ENCODE results near the gene PMAIP1.

Gene PMAIP1

GRCh38 chr18:59912007-59912550, 12.3 kb downstream of the PMAIP1 start:
- H3K36me3 ChIP-seq (ENCODE audit: control insufficient read depth in 2 of 2, insufficient read depth in 2 of 2, low read length in 2 of 2) = no peaks in the 10 kb centered on the region
- H3K27ac ChIP-seq (ENCODE audit: low read depth in 2 of 2, low read length in 2 of 2) = no peak overlapping the region
- H3K4me3 ChIP-seq (ENCODE audit: low read length in 2 of 2) = no peak overlapping the region
- no peaks in the 10 kb centered on the region for H3K27me3 ChIP-seq (ENCODE audit: control insufficient read depth in 2 of 2, insufficient read depth in 2 of 2, low read length in 2 of 2)
- no peaks in the 10 kb centered on the region for H3K4me1 ChIP-seq (ENCODE audit: control insufficient read depth in 2 of 2, insufficient read depth in 2 of 2, low read length in 2 of 2)
- H3K9ac ChIP-seq (ENCODE audit: low read depth in 1 of 2, low read length in 2 of 2) = no peak overlapping the region
- H3K9me3 ChIP-seq (ENCODE audit: control insufficient read depth in 2 of 2, low read length in 2 of 2) = no peaks in the 10 kb centered on the region

- Histone ChIP-seq H3K9me3 (ENCODE audit: control insufficient read depth in 2 of 2, low read length in 2 of 2) (no peaks in the 10 kb centered on the region), H3K27ac (ENCODE audit: low read depth in 2 of 2, low read length in 2 of 2) (no peak overlapping the region), H3K9ac (ENCODE audit: low read depth in 1 of 2, low read length in 2 of 2) (no peak overlapping the region), H3K36me3 (ENCODE audit: control insufficient read depth in 2 of 2, insufficient read depth in 2 of 2, low read length in 2 of 2) (no peaks in the 10 kb centered on the region), H3K27me3 (ENCODE audit: control insufficient read depth in 2 of 2, insufficient read depth in 2 of 2, low read length in 2 of 2) (no peaks in the 10 kb centered on the region), H3K4me1 (ENCODE audit: control insufficient read depth in 2 of 2, insufficient read depth in 2 of 2, low read length in 2 of 2) (peaks cover 0 to 2% of the 10 kb centered on the region in 2 donors), H3K4me3 (ENCODE audit: low read length in 2 of 2) (no peak overlapping the region)
Measured at GRCh38 chr18:59915606-59916005, 15.8 kb downstream of the PMAIP1 start.

GRCh38 chr18:59916746-59917145, 16.9 kb downstream of the PMAIP1 start:
- peaks cover 0 to 2% of the 10 kb centered on the region in 2 donors for H3K4me1 ChIP-seq (ENCODE audit: control insufficient read depth in 2 of 2, insufficient read depth in 2 of 2, low read length in 2 of 2)
- no peak overlapping the region for H3K9ac ChIP-seq (ENCODE audit: low read depth in 1 of 2, low read length in 2 of 2)
- no peak overlapping the region for H3K27ac ChIP-seq (ENCODE audit: low read depth in 2 of 2, low read length in 2 of 2)
- H3K27me3 ChIP-seq (ENCODE audit: control insufficient read depth in 2 of 2, insufficient read depth in 2 of 2, low read length in 2 of 2) = no peaks in the 10 kb centered on the region
- no peaks in the 10 kb centered on the region for H3K36me3 ChIP-seq (ENCODE audit: control insufficient read depth in 2 of 2, insufficient read depth in 2 of 2, low read length in 2 of 2)
- H3K4me3 ChIP-seq (ENCODE audit: low read length in 2 of 2) = no peak overlapping the region
- no peaks in the 10 kb centered on the region for H3K9me3 ChIP-seq (ENCODE audit: control insufficient read depth in 2 of 2, low read length in 2 of 2)

GRCh38 chr18:59917422-59917821, 17.6 kb downstream of the PMAIP1 start:
- Histone ChIP-seq H3K27me3 (ENCODE audit: control insufficient read depth in 2 of 2, insufficient read depth in 2 of 2, low read length in 2 of 2) (no peaks in the 10 kb centered on the region), H3K4me3 (ENCODE audit: low read length in 2 of 2) (no peak overlapping the region), H3K36me3 (ENCODE audit: control insufficient read depth in 2 of 2, insufficient read depth in 2 of 2, low read length in 2 of 2) (no peaks in the 10 kb centered on the region), H3K27ac (ENCODE audit: low read depth in 2 of 2, low read length in 2 of 2) (no peak overlapping the region), H3K9me3 (ENCODE audit: control insufficient read depth in 2 of 2, low read length in 2 of 2) (no peaks in the 10 kb centered on the region), H3K4me1 (ENCODE audit: control insufficient read depth in 2 of 2, insufficient read depth in 2 of 2, low read length in 2 of 2) (peaks cover 0 to 2% of the 10 kb centered on the region in 2 donors), H3K9ac (ENCODE audit: low read depth in 1 of 2, low read length in 2 of 2) (no peak overlapping the region)

- no peaks in the 10 kb centered on the region for H3K9me3 ChIP-seq (ENCODE audit: control insufficient read depth in 2 of 2, low read length in 2 of 2)
- H3K36me3 ChIP-seq (ENCODE audit: control insufficient read depth in 2 of 2, insufficient read depth in 2 of 2, low read length in 2 of 2) = no peaks in the 10 kb centered on the region
- H3K27me3 ChIP-seq (ENCODE audit: control insufficient read depth in 2 of 2, insufficient read depth in 2 of 2, low read length in 2 of 2) = no peaks in the 10 kb centered on the region
- H3K9ac ChIP-seq (ENCODE audit: low read depth in 1 of 2, low read length in 2 of 2) = no peak overlapping the region
- no peak overlapping the region for H3K27ac ChIP-seq (ENCODE audit: low read depth in 2 of 2, low read length in 2 of 2)
- H3K4me1 ChIP-seq (ENCODE audit: control insufficient read depth in 2 of 2, insufficient read depth in 2 of 2, low read length in 2 of 2) = peaks cover 0 to 2% of the 10 kb centered on the region in 2 donors
- H3K4me3 ChIP-seq (ENCODE audit: low read length in 2 of 2) = peak overlapping the region; percentile 53 to 57
Measured at GRCh38 chr18:59918320-59918755, 18.5 kb downstream of the PMAIP1 start.

- Histone ChIP-seq H3K4me3 (ENCODE audit: low read length in 2 of 2) (no peak overlapping the region), H3K9me3 (ENCODE audit: control insufficient read depth in 2 of 2, low read length in 2 of 2) (no peaks in the 10 kb centered on the region), H3K27ac (ENCODE audit: low read depth in 2 of 2, low read length in 2 of 2) (no peak overlapping the region), H3K4me1 (ENCODE audit: control insufficient read depth in 2 of 2, insufficient read depth in 2 of 2, low read length in 2 of 2) (peaks cover 0 to 2% of the 10 kb centered on the region in 2 donors), H3K9ac (ENCODE audit: low read depth in 1 of 2, low read length in 2 of 2) (no peak overlapping the region), H3K27me3 (ENCODE audit: control insufficient read depth in 2 of 2, insufficient read depth in 2 of 2, low read length in 2 of 2) (no peaks in the 10 kb centered on the region), H3K36me3 (ENCODE audit: control insufficient read depth in 2 of 2, insufficient read depth in 2 of 2, low read length in 2 of 2) (no peaks in the 10 kb centered on the region)
Measured at GRCh38 chr18:59918997-59919396, 19.2 kb downstream of the PMAIP1 start.

GRCh38 chr18:59921384-59921891, 21.6 kb downstream of the PMAIP1 start:
- H3K27me3 ChIP-seq (ENCODE audit: control insufficient read depth in 2 of 2, insufficient read depth in 2 of 2, low read length in 2 of 2) = no peaks in the 10 kb centered on the region
- no peak overlapping the region for H3K9ac ChIP-seq (ENCODE audit: low read depth in 1 of 2, low read length in 2 of 2)
- peaks cover 0 to 2% of the 10 kb centered on the region in 2 donors for H3K4me1 ChIP-seq (ENCODE audit: control insufficient read depth in 2 of 2, insufficient read depth in 2 of 2, low read length in 2 of 2)
- no peaks in the 10 kb centered on the region for H3K9me3 ChIP-seq (ENCODE audit: control insufficient read depth in 2 of 2, low read length in 2 of 2)
- no peak overlapping the region for H3K4me3 ChIP-seq (ENCODE audit: low read length in 2 of 2)
- no peak overlapping the region for H3K27ac ChIP-seq (ENCODE audit: low read depth in 2 of 2, low read length in 2 of 2)
- no peaks in the 10 kb centered on the region for H3K36me3 ChIP-seq (ENCODE audit: control insufficient read depth in 2 of 2, insufficient read depth in 2 of 2, low read length in 2 of 2)

GRCh38 chr18:59923539-59924196, 23.9 kb downstream of the PMAIP1 start:
- Histone ChIP-seq H3K9me3 (ENCODE audit: control insufficient read depth in 2 of 2, low read length in 2 of 2) (no peaks in the 10 kb centered on the region), H3K4me1 (ENCODE audit: control insufficient read depth in 2 of 2, insufficient read depth in 2 of 2, low read length in 2 of 2) (no peaks in the 10 kb centered on the region), H3K9ac (ENCODE audit: low read depth in 1 of 2, low read length in 2 of 2) (no peak overlapping the region), H3K36me3 (ENCODE audit: control insufficient read depth in 2 of 2, insufficient read depth in 2 of 2, low read length in 2 of 2) (no peaks in the 10 kb centered on the region), H3K4me3 (ENCODE audit: low read length in 2 of 2) (no peak overlapping the region), H3K27me3 (ENCODE audit: control insufficient read depth in 2 of 2, insufficient read depth in 2 of 2, low read length in 2 of 2) (no peaks in the 10 kb centered on the region), H3K27ac (ENCODE audit: low read depth in 2 of 2, low read length in 2 of 2) (no peak overlapping the region)

- H3K27ac ChIP-seq (ENCODE audit: low read depth in 2 of 2, low read length in 2 of 2) = no peak overlapping the region
- no peaks in the 10 kb centered on the region for H3K9me3 ChIP-seq (ENCODE audit: control insufficient read depth in 2 of 2, low read length in 2 of 2)
- H3K9ac ChIP-seq (ENCODE audit: low read depth in 1 of 2, low read length in 2 of 2) = no peak overlapping the region
- no peaks in the 10 kb centered on the region for H3K27me3 ChIP-seq (ENCODE audit: control insufficient read depth in 2 of 2, insufficient read depth in 2 of 2, low read length in 2 of 2)
- no peaks in the 10 kb centered on the region for H3K4me1 ChIP-seq (ENCODE audit: control insufficient read depth in 2 of 2, insufficient read depth in 2 of 2, low read length in 2 of 2)
- no peaks in the 10 kb centered on the region for H3K36me3 ChIP-seq (ENCODE audit: control insufficient read depth in 2 of 2, insufficient read depth in 2 of 2, low read length in 2 of 2)
- H3K4me3 ChIP-seq (ENCODE audit: low read length in 2 of 2) = no peak overlapping the region
Measured at GRCh38 chr18:59926131-59926530, 26.3 kb downstream of the PMAIP1 start.

- no peaks in the 10 kb centered on the region for H3K36me3 ChIP-seq (ENCODE audit: control insufficient read depth in 2 of 2, insufficient read depth in 2 of 2, low read length in 2 of 2)
- no peak overlapping the region for H3K27ac ChIP-seq (ENCODE audit: low read depth in 2 of 2, low read length in 2 of 2)
- H3K4me3 ChIP-seq (ENCODE audit: low read length in 2 of 2) = no peak overlapping the region
- no peaks in the 10 kb centered on the region for H3K27me3 ChIP-seq (ENCODE audit: control insufficient read depth in 2 of 2, insufficient read depth in 2 of 2, low read length in 2 of 2)
- no peaks in the 10 kb centered on the region for H3K4me1 ChIP-seq (ENCODE audit: control insufficient read depth in 2 of 2, insufficient read depth in 2 of 2, low read length in 2 of 2)
- no peak overlapping the region for H3K9ac ChIP-seq (ENCODE audit: low read depth in 1 of 2, low read length in 2 of 2)
- H3K9me3 ChIP-seq (ENCODE audit: control insufficient read depth in 2 of 2, low read length in 2 of 2) = no peaks in the 10 kb centered on the region
Measured at GRCh38 chr18:59927246-59927825, 27.5 kb downstream of the PMAIP1 start.

All from mucosa of rectum (tissue), 2 donors.